Prostate gland (tissue), 2 donors: Measurements from ENCODE around the gene SLCO4A1. TPM values are rescaled to one million over a fixed set of nuclear protein-coding genes. Genes with fewer than 3 reads are reported as not detected.

Experiments used
- DNase-seq: peaks from one replicate; pipeline ENCODE4 v3.0.0-alpha.2; 2019; ENCODE audit warnings: low spot score
- H3K27ac ChIP-seq, 2 donors: fragments of 200-600 bp; sonication (generic); 2 replicates each; pipeline ENCODE4 v1.5.1; 2017 to 2019
- H3K27me3 ChIP-seq: fragments of 200-600 bp; sonication (generic); replicated peaks from 2 replicates; pipeline ENCODE4 v1.5.1; 2019; ENCODE audit not compliant: insufficient read depth
- H3K36me3 ChIP-seq, 2 donors: fragments of 200-600 bp; sonication (generic); 1 replicate in 1 of 2; 2 replicates in 1 of 2; pipeline versions ENCODE4 v1.5.1 to v1.8.1; 2017 to 2019
- H3K4me1 ChIP-seq: fragments of 200-600 bp; sonication (generic); replicated peaks from 2 replicates; pipeline ENCODE4 v1.5.1; 2019
- H3K4me3 ChIP-seq, 2 donors: fragments of 200-600 bp; sonication (generic); 2 replicates each; pipeline ENCODE4 v1.5.1; 2017 to 2019
- H3K9me3 ChIP-seq: fragments of 200-600 bp; sonication (generic); 2 replicates; pipeline ENCODE4 v1.5.1; 2017
- POLR2A ChIP-seq: fragments of 450-650 bp; IDR thresholded peaks from one replicate; pipeline ENCODE4 v1.6.1; 2016; ENCODE audit warnings: antibody characterized with exemption, mild to moderate bottlenecking
- POLR2AphosphoS5 ChIP-seq: sonication (generic); formaldehyde crosslinking; IDR thresholded peaks from one replicate; pipeline ENCODE4 v1.6.1; 2017; ENCODE audit warnings: antibody characterized with exemption
- WGBS: methylation state at CpG from one replicate; pipeline ENCODE4 v1.1.5; 2018; 5-methylcytosine and 5-hydroxymethylcytosine counted together
- intact Hi-C: fragments of 100-400 bp; cut with DNase I; formaldehyde crosslinking; loops from one replicate; pipeline ENCODE4 v1.14.2; 2022
- total RNA-seq, 2 donors: library from RNA; depleted of rRNA; stranded (reverse); fragments of >200 nt; gene quantifications; one replicate each; pipeline ENCODE4 v1.1.0, GENCODE V29; 2016
- TF ChIP-seq, protein P1 (sequence below), 4 experiments: fragments of 200-600 bp in 2 of 4; fragments of 450-650 bp in 2 of 4; sonication (generic) in 2 of 4; IDR thresholded peaks; 1 replicate in 3 of 4; 2 replicates in 1 of 4; pipeline ENCODE4 v1.5.1; 2016 to 2019; ENCODE audit warnings: antibody characterized with exemption in 4 of 4, mild to moderate bottlenecking in 2 of 4, moderate library complexity in 2 of 4

The SLCO4A1 gene
- total RNA-seq, 2 donors from 2014 or later, result 4.5 to 12.3 TPM

- Histone ChIP-seq H3K4me1 (no peaks in the 10 kb centered on the region), H3K27me3 (peaks cover 2% of the 10 kb centered on the region), H3K4me3 (no peak overlapping the region), H3K9me3 (no peaks in the 10 kb centered on the region), H3K27ac (no peak overlapping the region), H3K36me3 (no peaks in the 10 kb centered on the region)
- WGBS, result 68% methylated on average over 4 of the region's 10 CpGs
- intact Hi-C loops, result no loop called here
- TF ChIP-seq, protein P1, sequence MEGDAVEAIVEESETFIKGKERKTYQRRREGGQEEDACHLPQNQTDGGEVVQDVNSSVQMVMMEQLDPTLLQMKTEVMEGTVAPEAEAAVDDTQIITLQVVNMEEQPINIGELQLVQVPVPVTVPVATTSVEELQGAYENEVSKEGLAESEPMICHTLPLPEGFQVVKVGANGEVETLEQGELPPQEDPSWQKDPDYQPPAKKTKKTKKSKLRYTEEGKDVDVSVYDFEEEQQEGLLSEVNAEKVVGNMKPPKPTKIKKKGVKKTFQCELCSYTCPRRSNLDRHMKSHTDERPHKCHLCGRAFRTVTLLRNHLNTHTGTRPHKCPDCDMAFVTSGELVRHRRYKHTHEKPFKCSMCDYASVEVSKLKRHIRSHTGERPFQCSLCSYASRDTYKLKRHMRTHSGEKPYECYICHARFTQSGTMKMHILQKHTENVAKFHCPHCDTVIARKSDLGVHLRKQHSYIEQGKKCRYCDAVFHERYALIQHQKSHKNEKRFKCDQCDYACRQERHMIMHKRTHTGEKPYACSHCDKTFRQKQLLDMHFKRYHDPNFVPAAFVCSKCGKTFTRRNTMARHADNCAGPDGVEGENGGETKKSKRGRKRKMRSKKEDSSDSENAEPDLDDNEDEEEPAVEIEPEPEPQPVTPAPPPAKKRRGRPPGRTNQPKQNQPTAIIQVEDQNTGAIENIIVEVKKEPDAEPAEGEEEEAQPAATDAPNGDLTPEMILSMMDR (IDR thresholded peaks at IDR 0.05), result no peak
- TF ChIP-seq POLR2AphosphoS5 (no peak), POLR2A (no peak)
- no peak for DNase-seq
These were observed 51.2 kb downstream of the SLCO4A1 start for GRCh38 chr20:62693524-62693922.

DNA sequence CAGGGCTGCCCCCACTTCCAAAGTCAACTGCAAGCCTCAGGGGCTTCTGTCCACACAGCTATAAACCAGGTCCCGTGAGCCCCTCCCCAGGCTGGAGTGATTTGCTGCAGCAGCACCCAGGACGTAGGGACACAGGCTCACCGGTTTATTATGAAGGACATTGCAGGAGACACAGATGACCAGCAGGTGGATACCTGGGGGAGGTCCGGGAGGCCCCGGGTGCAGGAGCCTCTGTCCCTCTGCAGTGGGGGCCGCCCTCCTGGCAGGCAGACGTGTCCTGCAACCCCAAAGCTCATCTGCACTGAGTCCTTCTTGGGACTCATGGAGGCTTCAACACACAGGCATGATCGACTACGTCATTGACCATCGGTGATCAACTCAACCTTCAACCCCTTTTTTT, 51.8 kb downstream of the SLCO4A1 start:
- TF ChIP-seq POLR2AphosphoS5 (no peak), POLR2A (no peak)
- TF ChIP-seq, protein P1 (IDR thresholded peaks at IDR 0.05), result no peak
- H3K4me1 ChIP-seq, result no peaks in the 10 kb centered on the region
- H3K27me3 ChIP-seq, result peaks cover 2% of the 10 kb centered on the region
- H3K27ac ChIP-seq, result no peak overlapping the region
- DNase-seq, result no peak
- H3K4me3 ChIP-seq, result no peak overlapping the region
- H3K9me3 ChIP-seq, result no peaks in the 10 kb centered on the region
- no peaks in the 10 kb centered on the region for H3K36me3 ChIP-seq
- intact Hi-C loops, result no loop called here
- 74% methylated on average over 10 of the region's 10 CpGs for WGBS

- Histone ChIP-seq H3K27ac (no peak overlapping the region), H3K36me3 (no peaks in the 10 kb centered on the region), H3K4me1 (no peaks in the 10 kb centered on the region), H3K27me3 (peaks cover 2% of the 10 kb centered on the region), H3K9me3 (no peaks in the 10 kb centered on the region), H3K4me3 (no peak overlapping the region)
- no peak for DNase-seq
- 67% methylated on average over 14 of the region's 15 CpGs for WGBS
- intact Hi-C loops, result no loop called here
- TF ChIP-seq POLR2A (no peak), POLR2AphosphoS5 (no peak)
- TF ChIP-seq, protein P1 (IDR thresholded peaks at IDR 0.05), result no peak
These were observed 52.6 kb downstream of the SLCO4A1 start for GRCh38 chr20:62694868-62695267.

GRCh38 chr20:62695448-62696414, 53.4 kb downstream of the SLCO4A1 start:
- intact Hi-C loops, result no loop called here

More at GRCh38 chr20:62695448-62696414, 53.4 kb downstream of the SLCO4A1 start:
- peaks cover 2% of the 10 kb centered on the region for H3K27me3 ChIP-seq
- DNase-seq, result no peak
- no peak overlapping the region for H3K27ac ChIP-seq
- H3K36me3 ChIP-seq, result no peaks in the 10 kb centered on the region
- no peak overlapping the region for H3K4me3 ChIP-seq
- no peaks in the 10 kb centered on the region for H3K9me3 ChIP-seq
- TF ChIP-seq, protein P1 (IDR thresholded peaks at IDR 0.05), result no peak
- no peak for TF ChIP-seq POLR2A
- TF ChIP-seq POLR2AphosphoS5, result no peak
- 87% methylated on average over 32 of the region's 32 CpGs for WGBS
- no peaks in the 10 kb centered on the region for H3K4me1 ChIP-seq
